GM18519 (cell line): ENCODE data around the gene ANO1.

ENCODE experiments used
- ATAC-seq: cut with Tn5 transposase; IDR thresholded peaks from one replicate; pipeline ENCODE4 v1.9.1; 2021; ENCODE audit warnings: mild to moderate bottlenecking, moderate library complexity; ENCODE audit not compliant: unreplicated experiment, low FRiP score

The ANO1 gene

GRCh38 chr11:70072461-70072860 is 5.7 kb upstream of the ANO1 start:
- ATAC-seq, result no peak

GRCh38 chr11:70072861-70073755 is 5.0 kb upstream of the ANO1 start:
- no peak for ATAC-seq

- ATAC-seq, result no peak
Observed at GRCh38 chr11:70073871-70074371, 4.2 kb upstream of the ANO1 start.

GRCh38 chr11:70074746-70075145 is 3.4 kb upstream of the ANO1 start:
- no peak for ATAC-seq

- no peak for ATAC-seq
Observed at GRCh38 chr11:70075836-70076235, 2.3 kb upstream of the ANO1 start.

- ATAC-seq, result no peak
Observed at GRCh38 chr11:70076461-70076931, 1.6 kb upstream of the ANO1 start.

GRCh38 chr11:70077411-70078094 is 564 bp upstream of the ANO1 start:
- no peak for ATAC-seq

- no peak for ATAC-seq
Observed at GRCh38 chr11:70078781-70079616, 882 bp downstream of the ANO1 start.

GRCh38 chr11:70079691-70080090 is 1.6 kb downstream of the ANO1 start:
- no peak for ATAC-seq

GRCh38 chr11:70080763-70081162 is 2.6 kb downstream of the ANO1 start:
- no peak for ATAC-seq

GRCh38 chr11:70082829-70083228 is 4.7 kb downstream of the ANO1 start:
- no peak for ATAC-seq

GRCh38 chr11:70084046-70084984 is 6.2 kb downstream of the ANO1 start:
- no peak for ATAC-seq

- no peak for ATAC-seq
Observed at GRCh38 chr11:70085815-70086769, 8.0 kb downstream of the ANO1 start.

- no peak for ATAC-seq
Observed at GRCh38 chr11:70087446-70088167, 9.5 kb downstream of the ANO1 start.

- ATAC-seq, result no peak
Observed at GRCh38 chr11:70088735-70089250, 10.7 kb downstream of the ANO1 start.

- no peak for ATAC-seq
Observed at GRCh38 chr11:70089631-70090030, 11.5 kb downstream of the ANO1 start.

- no peak for ATAC-seq
Observed at GRCh38 chr11:70090961-70091381, 12.9 kb downstream of the ANO1 start.

- ATAC-seq, result no peak
Observed at GRCh38 chr11:70091638-70092037, 13.5 kb downstream of the ANO1 start.
